ENCODE results near the gene ADGRG1. TPM values are rescaled to one million over a fixed set of nuclear protein-coding genes. Genes with fewer than 3 reads are reported as not detected.

The ADGRG1 gene
- total and polyA plus RNA-seq, 2 experiments from 2014 or later, result 45.9 to 58.0 TPM

DNA sequence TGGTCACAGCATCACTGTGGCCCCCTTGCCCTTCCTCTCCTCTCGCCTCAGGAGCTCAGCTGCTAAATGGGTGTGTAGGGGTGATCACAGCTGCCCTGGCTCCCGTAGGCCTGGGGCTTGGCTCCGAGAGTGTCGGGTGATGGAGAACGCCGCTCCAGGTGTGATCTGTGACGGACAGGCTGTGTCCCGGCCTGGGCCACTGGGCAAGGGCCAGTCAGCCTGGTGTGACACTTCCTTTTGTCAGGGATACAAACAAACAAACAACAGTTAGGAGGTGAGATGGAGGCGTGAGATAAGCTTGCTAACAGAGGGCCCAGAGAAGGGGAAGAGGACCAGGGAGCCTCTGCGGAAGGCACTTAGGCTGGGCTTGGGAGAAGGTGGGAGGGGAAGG lies 2.0 kb downstream of the ADGRG1 start:
- H4K20me1 ChIP-seq (ENCODE audit: insufficient read depth, poor library complexity, severe bottlenecking), result no peaks in the 10 kb centered on the region
- no peak overlapping the region for H3K4me3 ChIP-seq
- H3K79me2 ChIP-seq, result peaks cover 33% of the 10 kb centered on the region
- no peaks in the 10 kb centered on the region for H3K27me3 ChIP-seq
- 75% methylated on average over 10 of the region's 10 CpGs for WGBS (ENCODE audit: low lambda C conversion rate, missing lambda C conversion rate)
- no peaks in the 10 kb centered on the region for H3K9me3 ChIP-seq (ENCODE audit: low read depth)
- peaks cover 30% of the 10 kb centered on the region for H3K4me1 ChIP-seq (ENCODE audit: insufficient read depth)
- TF ChIP-seq EZH2phosphoT487 (IDR thresholded peaks at IDR 0.05; ENCODE audit: low read depth, severe bottlenecking, unreplicated experiment) (no peak), EZH2 (IDR thresholded peaks at IDR 0.05; ENCODE audit: borderline replicate concordance) (no peak)
- TF ChIP-seq, protein P1, sequence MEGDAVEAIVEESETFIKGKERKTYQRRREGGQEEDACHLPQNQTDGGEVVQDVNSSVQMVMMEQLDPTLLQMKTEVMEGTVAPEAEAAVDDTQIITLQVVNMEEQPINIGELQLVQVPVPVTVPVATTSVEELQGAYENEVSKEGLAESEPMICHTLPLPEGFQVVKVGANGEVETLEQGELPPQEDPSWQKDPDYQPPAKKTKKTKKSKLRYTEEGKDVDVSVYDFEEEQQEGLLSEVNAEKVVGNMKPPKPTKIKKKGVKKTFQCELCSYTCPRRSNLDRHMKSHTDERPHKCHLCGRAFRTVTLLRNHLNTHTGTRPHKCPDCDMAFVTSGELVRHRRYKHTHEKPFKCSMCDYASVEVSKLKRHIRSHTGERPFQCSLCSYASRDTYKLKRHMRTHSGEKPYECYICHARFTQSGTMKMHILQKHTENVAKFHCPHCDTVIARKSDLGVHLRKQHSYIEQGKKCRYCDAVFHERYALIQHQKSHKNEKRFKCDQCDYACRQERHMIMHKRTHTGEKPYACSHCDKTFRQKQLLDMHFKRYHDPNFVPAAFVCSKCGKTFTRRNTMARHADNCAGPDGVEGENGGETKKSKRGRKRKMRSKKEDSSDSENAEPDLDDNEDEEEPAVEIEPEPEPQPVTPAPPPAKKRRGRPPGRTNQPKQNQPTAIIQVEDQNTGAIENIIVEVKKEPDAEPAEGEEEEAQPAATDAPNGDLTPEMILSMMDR (IDR thresholded peaks at IDR 0.05; ENCODE audit: poor library complexity), result no peak
- DNase-seq (ENCODE audit: low spot score), result no peak
- H3K36me3 ChIP-seq (replicated peaks; ENCODE audit: insufficient read depth, low read depth), result no peaks in the 10 kb centered on the region
- H3K9me2 ChIP-seq (replicated peaks; ENCODE audit: insufficient read depth), result no peaks in the 10 kb centered on the region
- H3K27ac ChIP-seq, result no peak overlapping the region
- no peak overlapping the region for H2AFZ ChIP-seq
- H3K4me2 ChIP-seq, result no peak overlapping the region

DNA sequence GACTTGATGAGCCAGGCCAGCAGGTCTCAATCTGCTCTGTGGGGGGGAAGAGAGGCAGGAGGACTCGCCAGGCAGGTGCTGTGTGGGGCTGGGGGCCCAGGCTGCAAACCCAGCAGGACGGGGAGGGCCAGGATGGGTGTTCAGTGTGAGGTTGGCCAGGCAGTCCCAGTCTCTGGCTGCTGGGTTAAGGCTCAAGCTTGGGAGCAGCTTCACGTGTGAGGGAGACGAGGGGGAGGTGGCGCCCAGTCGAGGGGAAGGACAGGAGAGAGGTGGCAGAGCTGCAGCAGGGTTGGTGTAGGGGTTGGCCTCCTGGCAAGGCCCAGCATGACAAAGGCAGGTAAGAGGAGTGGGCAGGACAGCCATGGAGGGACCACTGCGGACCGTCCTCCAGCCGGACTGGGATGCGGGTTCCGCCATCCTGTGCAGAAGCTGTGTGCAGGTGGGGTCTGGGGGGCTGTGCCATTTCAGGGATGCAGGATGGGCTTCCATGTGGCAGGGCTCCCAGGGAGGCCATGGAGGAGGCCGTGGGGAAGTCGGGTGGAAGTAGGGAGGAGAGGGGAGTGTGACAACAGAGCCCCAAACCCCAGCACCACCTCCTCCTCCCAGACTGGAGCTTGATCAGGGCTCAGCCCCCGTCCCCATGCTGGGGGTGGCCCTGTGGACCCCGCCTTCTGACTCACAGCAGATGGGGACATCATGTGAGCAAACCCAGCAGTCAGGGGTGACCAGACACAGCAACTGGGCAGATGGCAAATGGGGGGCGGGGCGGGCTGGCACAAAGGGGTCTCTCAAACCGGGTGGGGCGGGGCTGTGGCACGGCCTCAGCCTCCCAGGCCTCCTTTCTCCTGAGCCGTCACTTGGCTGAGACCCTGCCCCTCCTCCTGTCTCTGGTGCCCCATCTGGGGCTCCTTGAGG lies 2.8 kb downstream of the ADGRG1 start:
- Histone ChIP-seq H3K4me3 (no peak overlapping the region), H3K36me3 (replicated peaks; ENCODE audit: insufficient read depth, low read depth) (no peaks in the 10 kb centered on the region), H3K9me3 (ENCODE audit: low read depth) (no peaks in the 10 kb centered on the region), H3K79me2 (peaks cover 28% of the 10 kb centered on the region), H4K20me1 (ENCODE audit: insufficient read depth, poor library complexity, severe bottlenecking) (no peaks in the 10 kb centered on the region), H3K27me3 (no peaks in the 10 kb centered on the region), H3K4me2 (no peak overlapping the region), H3K9me2 (replicated peaks; ENCODE audit: insufficient read depth) (no peaks in the 10 kb centered on the region), H3K4me1 (ENCODE audit: insufficient read depth) (peaks cover 37% of the 10 kb centered on the region), H2AFZ (no peak overlapping the region), H3K27ac (no peak overlapping the region)
- DNase-seq (ENCODE audit: low spot score), result no peak
- TF ChIP-seq EZH2 (IDR thresholded peaks at IDR 0.05; ENCODE audit: borderline replicate concordance), result no peak
- TF ChIP-seq EZH2phosphoT487 (IDR thresholded peaks at IDR 0.05; ENCODE audit: low read depth, severe bottlenecking, unreplicated experiment), result no peak
- TF ChIP-seq, protein P1 (IDR thresholded peaks at IDR 0.05; ENCODE audit: poor library complexity), result no peak
- 87% methylated on average over 20 of the region's 21 CpGs for WGBS (ENCODE audit: low lambda C conversion rate, missing lambda C conversion rate)

DNA sequence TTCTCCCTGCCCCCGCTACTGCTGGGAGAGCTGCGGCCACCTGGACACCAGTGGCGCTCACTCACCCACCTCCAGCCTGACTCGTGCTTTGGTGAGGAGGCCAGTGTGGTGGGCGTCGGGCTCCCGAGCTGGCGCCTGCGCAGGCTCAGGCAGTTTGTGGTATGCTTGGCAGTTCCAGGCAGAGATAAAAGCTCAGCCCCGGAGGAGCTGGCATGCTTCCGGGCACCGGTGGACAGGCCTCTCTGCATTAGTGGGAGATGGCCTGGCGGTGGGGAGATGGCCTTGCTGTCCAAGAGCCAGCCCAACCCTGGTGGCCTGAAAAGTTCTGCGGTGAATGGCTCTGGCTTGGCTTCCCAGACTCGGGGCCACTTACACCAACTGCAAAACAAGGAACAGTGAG lies 4.1 kb downstream of the ADGRG1 start:
- Histone ChIP-seq H3K9me2 (replicated peaks; ENCODE audit: insufficient read depth) (no peaks in the 10 kb centered on the region), H4K20me1 (ENCODE audit: insufficient read depth, poor library complexity, severe bottlenecking) (no peaks in the 10 kb centered on the region), H2AFZ (no peak overlapping the region), H3K27ac (no peak overlapping the region), H3K4me3 (no peak overlapping the region), H3K4me1 (ENCODE audit: insufficient read depth) (peaks cover 44% of the 10 kb centered on the region), H3K79me2 (peaks cover 35% of the 10 kb centered on the region), H3K36me3 (replicated peaks; ENCODE audit: insufficient read depth, low read depth) (no peaks in the 10 kb centered on the region), H3K4me2 (no peak overlapping the region), H3K27me3 (no peaks in the 10 kb centered on the region), H3K9me3 (ENCODE audit: low read depth) (no peaks in the 10 kb centered on the region)
- TF ChIP-seq EZH2 (IDR thresholded peaks at IDR 0.05; ENCODE audit: borderline replicate concordance), result no peak
- TF ChIP-seq, protein P1 (IDR thresholded peaks at IDR 0.05; ENCODE audit: poor library complexity), result no peak
- no peak for TF ChIP-seq EZH2phosphoT487 (IDR thresholded peaks at IDR 0.05; ENCODE audit: low read depth, severe bottlenecking, unreplicated experiment)
- no peak for DNase-seq (ENCODE audit: low spot score)
- WGBS (ENCODE audit: low lambda C conversion rate, missing lambda C conversion rate), result 87% methylated on average over 15 of the region's 15 CpGs
